HFF-Myc (cell line): ENCODE data around the gene FAM185A.
"Not testable (repeated sequence)": the region's sequence is repeated elsewhere in the genome, so short reads cannot be mapped to it uniquely, and the experiment has no call there.

Source experiments
- DNase-seq: peaks from one replicate; pipeline ENCODE4 v3.0.0-alpha.2; 2011; ENCODE audit warnings: low read depth; ENCODE audit errors: extremely low read depth
- H3K4me3 ChIP-seq: replicated peaks from 2 replicates; pipeline ENCODE4 v1.5.1; 2011; ENCODE audit warnings: low read depth, mild to moderate bottlenecking, control low read depth, low read length
- TF ChIP-seq, protein P1 (sequence below): IDR thresholded peaks from 2 replicates; pipeline ENCODE4 v1.5.1; 2012; ENCODE audit warnings: mild to moderate bottlenecking, low read depth, low read length, control low read depth; ENCODE audit errors: missing control alignments

The FAM185A gene

DNA sequence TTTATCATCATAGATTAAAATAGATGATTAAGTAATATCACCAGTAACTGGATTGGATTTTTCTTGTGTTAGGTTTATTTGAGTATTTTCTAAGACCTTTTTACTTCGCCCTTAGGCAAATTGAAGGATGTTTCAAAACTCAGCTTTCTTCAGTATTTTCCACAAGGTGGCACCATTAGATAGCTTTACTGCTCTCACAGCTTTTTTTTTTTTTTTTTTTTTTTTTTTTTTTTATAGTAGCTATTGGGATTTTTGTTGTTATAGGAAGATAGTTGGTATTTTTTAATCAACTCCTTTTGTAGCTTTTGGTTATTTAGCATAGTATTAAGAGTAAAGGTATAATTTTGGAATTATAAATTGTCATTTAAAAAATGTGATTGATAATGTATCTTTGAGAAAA lies 9.4 kb downstream of the FAM185A start:
- not testable (repeated sequence) for H3K4me3 ChIP-seq, DNase-seq
- TF ChIP-seq, protein P1, sequence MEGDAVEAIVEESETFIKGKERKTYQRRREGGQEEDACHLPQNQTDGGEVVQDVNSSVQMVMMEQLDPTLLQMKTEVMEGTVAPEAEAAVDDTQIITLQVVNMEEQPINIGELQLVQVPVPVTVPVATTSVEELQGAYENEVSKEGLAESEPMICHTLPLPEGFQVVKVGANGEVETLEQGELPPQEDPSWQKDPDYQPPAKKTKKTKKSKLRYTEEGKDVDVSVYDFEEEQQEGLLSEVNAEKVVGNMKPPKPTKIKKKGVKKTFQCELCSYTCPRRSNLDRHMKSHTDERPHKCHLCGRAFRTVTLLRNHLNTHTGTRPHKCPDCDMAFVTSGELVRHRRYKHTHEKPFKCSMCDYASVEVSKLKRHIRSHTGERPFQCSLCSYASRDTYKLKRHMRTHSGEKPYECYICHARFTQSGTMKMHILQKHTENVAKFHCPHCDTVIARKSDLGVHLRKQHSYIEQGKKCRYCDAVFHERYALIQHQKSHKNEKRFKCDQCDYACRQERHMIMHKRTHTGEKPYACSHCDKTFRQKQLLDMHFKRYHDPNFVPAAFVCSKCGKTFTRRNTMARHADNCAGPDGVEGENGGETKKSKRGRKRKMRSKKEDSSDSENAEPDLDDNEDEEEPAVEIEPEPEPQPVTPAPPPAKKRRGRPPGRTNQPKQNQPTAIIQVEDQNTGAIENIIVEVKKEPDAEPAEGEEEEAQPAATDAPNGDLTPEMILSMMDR = peak; percentile 4

DNA sequence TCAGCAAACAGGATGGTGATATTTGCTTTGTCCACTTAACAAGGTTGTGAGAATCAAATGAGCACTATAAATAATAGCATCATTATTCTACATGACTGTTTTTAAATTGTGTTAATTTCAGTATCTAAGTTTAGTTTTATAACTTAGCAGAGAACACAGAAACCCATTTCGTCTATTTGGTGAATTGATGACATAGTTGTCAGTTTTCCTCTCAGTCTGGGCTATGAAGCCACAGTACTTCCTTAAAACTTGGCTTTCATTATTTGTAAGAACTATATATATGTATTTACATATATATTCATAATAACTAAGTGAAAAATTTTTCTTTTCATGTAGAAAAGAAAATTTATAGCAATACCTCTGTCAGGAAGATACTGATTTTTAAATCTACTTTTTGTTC lies 11.1 kb downstream of the FAM185A start:
- not testable (repeated sequence) for H3K4me3 ChIP-seq, DNase-seq

DNA sequence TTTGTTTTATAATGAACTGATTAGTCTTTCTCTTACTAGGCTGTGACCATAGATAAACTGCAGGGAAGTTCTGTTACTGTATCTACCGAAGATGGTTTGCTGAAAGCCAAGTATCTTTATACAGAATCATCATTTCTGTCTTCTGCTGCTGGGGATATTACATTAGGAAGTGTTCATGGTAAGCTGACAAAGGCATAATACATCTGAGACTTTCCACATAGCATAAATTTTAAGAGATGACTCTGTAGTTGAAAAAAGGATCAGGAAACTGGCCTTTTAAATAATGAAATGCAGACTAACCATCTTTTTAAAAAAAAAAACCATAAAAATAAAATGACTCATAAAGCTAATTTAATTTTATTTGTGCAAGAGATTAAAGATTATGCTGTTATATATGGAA lies 12.4 kb downstream of the FAM185A start:
- DNase-seq = not testable (repeated sequence)

DNA sequence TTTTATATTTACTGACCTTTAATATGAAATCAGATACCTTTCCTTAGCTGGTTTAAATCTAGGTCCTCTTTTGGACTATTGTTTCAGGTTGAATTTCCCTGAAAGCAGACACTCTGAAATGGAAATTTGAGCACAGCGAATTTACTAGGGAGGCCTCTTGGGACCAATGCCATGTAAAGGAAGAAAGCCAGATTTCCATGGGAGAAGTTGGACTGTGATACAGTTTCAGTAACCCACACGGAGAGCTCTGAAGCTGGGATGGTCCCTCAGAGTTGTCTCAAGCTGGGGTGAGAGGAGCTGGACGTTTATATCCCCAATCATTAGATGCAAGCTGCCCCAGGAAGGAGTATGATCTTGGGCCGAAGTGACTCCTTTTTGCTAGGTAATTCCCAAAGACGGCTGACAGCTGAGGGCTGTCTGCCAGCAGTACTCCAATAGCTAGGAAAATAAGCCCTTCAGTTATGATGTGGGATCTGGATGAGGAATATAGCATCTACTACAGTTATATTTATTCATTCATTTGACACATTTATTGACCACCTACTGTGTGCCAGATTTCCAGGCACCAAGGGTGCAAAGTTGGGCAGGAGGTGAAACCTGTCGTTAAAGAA lies 14.6 kb downstream of the FAM185A start:
- H3K4me3 ChIP-seq, DNase-seq: not testable (repeated sequence)

More for the DNA sequence above, 12.4 kb downstream of the FAM185A start:
- not testable (repeated sequence) for H3K4me3 ChIP-seq

DNA sequence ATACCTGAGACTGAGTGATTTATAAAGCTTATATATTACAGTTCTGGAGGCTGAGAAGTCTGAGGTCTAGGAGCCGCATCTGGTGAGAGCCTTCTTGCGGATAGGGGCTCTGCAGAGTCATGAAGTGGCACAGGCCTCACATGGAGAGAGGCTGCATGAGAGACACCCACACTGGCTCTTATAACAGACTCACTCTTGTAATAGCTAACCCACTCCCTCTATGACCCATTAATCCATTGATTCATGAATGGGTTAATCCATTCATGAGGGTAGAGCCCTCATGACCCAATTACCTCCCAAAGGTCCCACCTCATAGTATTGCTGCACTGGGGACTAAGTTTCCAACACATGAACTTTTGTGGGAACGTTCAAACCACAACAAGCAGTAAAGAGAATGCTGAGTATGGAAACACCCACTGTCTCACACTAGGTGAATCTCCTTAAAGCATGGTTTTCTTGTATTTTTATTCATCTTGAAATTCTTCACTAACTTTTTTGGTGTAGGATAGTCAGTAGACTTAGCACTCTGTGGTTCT lies 20.9 kb downstream of the FAM185A start:
- DNase-seq, H3K4me3 ChIP-seq: not testable (repeated sequence)

DNA sequence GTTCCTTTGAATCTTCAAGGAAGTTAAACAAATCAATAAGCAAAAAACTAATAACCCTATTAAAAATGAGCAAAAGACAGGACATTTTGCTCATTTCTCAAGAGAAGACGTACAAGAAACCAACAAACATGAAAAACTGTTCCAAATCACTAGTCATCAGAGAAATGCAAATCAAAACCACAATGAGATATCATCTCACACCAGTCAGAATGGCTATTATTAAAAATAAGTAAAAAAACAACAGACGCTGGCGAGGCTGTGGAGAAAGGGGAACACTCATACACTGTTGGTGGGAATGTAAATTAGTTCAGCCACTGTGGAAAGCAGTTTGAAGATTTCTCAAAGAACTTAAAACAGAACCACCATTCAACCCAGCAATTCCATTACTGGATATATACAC lies 21.7 kb downstream of the FAM185A start:
- not testable (repeated sequence) for DNase-seq

DNA sequence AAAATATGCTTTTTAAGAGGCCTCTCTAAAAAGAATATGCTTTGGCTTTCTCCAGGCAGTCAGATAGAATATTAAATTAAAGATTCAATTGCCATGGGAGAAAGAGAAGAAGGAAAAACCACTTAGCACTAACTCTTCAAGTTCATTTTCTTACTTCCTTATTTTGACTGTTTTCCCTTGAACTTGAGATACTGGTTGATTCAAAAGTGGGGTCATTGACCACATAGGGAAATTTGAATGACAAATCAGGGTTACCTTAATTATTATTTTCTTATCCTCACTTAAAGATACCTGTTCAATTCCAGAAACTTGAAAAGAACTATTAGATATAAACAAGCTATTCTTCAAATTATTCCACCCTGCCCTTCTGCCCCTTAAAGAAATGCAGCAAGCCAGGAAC lies 27.4 kb downstream of the FAM185A start:
- H3K4me3 ChIP-seq, DNase-seq: not testable (repeated sequence)

More for the DNA sequence above, 21.7 kb downstream of the FAM185A start:
- not testable (repeated sequence) for H3K4me3 ChIP-seq

DNA sequence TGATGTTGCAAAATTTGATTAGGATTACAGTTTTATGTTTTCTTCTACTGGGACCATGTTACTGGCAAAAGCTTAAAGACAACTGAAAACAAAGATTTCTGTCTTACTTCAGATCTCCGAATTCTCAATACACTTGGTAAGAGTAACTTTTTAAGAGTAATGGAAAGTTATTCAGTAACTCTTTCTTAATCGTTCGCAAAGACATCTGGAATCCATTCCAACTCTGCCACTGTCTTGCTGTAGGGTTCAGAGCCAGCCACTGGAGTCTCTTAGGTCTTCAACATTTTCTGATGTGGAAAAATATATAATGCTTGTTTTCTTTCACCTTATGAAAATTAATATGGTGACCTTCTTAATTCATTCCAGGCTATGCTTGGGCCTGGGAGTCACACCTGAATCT lies 29.9 kb downstream of the FAM185A start:
- H3K4me3 ChIP-seq, DNase-seq: not testable (repeated sequence)

DNA sequence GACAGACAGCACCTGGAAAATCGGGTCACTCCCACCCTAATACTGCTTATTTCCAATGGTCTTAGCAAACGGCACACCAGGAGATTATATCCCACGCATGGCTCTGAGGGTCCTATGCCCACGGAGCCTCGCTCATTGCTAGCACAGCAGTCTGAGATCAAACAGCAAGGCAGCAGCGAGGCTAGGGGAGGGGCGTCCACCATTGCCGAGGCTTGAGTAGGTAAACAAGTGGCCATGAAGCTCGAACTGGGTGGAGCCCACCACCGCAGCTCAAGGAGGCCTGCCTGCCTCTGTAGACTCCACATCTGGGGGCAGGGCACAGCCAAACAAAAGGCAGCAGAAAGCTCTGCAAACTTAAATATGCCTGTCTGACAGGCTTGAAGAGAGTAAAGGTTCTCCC lies 32.1 kb downstream of the FAM185A start:
- not testable (repeated sequence) for H3K4me3 ChIP-seq, DNase-seq

DNA sequence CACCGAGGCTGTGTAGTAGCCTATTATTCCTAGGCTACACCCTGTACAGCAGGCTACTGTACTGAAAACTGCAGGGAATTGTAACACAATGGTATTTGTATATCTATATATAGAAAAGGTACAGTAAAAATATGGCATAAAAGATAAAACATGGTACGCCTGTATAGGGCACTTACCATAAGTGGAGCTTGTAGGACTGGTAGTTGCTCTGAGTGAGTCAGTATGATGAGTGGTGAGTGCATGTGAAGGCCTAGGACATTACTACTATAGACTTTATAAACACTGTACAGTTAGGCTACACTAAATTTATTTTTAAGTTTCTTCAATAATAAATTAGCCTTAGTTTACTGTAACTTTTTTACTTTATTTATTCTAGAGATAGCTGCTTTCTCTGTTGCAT lies 40.0 kb downstream of the FAM185A start:
- H3K4me3 ChIP-seq, DNase-seq: not testable (repeated sequence)

DNA sequence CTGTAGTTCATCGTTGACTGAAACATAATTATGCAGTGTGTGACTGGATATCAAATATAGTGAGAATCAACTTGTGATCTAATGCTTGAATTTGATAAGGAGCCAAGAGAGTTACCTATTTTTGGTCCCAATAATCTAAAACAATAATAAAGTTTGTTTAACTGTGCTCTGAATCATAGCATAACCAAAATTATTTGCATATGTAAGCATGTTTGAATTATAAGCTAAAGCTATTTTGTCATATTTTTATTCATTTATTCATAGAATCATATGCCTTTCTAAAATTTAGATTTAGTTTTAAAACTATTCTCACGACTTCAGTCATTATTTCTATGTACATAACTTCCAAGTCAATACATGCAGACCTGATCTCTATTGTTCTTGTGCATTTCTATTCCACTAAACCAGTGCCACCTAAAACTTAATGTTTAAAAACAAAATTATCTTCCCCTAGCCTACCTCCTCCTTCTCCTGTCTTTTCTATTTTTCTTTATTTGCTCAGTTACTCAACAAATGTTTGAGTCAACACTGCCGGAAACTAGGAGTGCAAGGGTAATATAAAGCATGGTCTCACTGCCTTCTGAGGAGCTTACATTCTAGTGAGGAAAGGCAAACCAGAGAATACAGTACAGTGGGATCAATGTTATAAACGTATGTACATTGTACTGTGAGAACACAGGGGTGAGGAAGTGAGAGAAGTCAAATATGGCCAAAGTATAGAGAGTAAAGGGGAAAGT lies 41.7 kb downstream of the FAM185A start:
- DNase-seq, H3K4me3 ChIP-seq: not testable (repeated sequence)

DNA sequence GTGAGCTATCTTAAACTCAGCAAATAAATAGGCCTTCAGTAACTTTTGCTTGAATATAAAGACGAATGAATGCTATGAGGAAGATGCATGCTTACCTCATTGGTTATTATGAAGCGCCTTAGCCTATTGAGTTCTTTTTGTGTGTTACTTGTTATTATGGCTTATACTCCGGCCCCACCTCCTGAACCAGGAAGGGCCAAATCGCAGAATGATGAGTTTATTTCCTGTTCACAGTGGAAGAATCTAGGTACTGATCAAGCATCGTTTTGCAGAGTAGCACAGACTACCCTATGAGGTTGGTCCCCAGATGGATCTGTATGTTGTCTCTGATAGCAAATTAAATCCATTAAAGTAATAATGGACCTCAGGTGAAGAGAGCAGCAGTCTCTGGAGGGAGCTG lies 42.6 kb downstream of the FAM185A start:
- not testable (repeated sequence) for DNase-seq, H3K4me3 ChIP-seq

DNA sequence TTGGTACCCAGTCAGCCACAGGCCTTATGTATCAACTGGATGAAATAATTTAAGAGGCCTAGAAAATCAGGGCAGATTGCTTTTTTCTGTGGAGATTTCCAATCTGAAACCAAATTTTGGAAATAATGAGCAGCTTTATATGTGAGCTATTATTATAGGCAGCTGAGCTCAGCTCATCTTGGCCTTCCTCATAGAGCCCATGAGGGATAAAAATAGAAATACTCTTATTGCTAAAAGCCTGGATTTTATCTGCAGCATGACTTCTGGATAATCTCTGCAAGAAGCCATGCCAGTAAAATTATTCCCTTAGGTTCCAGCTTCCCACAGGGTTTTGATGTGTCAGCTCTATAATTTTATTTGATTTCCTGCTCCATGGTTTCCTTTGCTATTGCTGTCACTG lies 43.0 kb downstream of the FAM185A start:
- not testable (repeated sequence) for DNase-seq, H3K4me3 ChIP-seq

DNA sequence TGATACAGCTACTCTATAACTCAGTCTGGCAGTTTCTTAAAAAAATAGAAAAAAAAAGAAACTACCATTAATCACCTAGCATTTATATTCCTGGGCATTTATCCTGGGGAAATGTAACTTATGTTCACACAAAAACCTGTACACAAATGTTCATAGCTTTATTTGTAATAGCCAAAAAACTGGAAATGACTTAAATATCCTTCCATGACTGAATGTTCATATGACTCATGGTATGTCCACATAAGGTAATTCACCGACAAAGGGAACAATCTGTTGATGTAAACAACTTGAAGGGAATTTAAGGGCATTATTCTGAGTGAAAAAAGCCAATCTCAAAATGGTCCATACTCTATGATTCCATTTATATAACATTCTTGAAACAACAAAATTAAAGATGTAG lies 45.8 kb downstream of the FAM185A start:
- not testable (repeated sequence) for H3K4me3 ChIP-seq, DNase-seq

DNA sequence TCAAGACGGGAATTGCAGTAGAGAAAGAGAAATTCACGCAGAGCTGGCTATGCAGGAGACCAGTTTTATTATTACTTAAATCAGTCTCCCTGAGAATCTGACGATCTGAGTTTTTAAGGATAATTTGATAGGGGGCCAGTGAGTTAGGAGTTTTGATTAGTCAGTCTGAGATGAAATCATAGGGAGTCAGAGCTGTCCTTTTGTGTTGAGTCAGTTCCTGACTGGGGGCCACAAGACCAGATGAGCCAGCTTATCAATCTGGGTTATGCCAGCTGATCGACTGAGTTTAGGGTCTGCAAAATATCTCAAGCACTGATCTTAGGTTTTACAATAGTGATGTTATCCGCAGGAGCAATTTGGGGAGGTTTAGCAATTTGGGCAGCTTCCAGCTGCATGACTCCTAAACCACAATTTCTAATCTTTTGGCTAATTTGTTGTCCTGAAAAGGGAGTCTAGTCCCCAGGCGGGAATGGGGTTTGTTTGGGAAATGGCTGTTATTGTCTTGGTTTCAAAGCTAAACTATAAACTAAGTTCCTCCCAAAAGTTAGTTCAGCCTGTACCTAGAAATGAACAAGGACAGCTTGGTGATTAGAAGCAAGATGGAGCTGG lies 47.3 kb downstream of the FAM185A start:
- not testable (repeated sequence) for H3K4me3 ChIP-seq, DNase-seq
